Fibroblast of lung (primary cell): ENCODE data around the gene CDH7. TPM values are rescaled to one million over a fixed set of nuclear protein-coding genes. Genes with fewer than 3 reads are reported as not detected.

Source experiments
- DNase-seq, 2 donors: peaks; one replicate each; pipeline versions ENCODE4 v3.0.0 to v3.0.0-alpha.2; 2010; ENCODE audit warnings: low read depth in 2 of 2
- H2AFZ ChIP-seq: 2 replicates; pipeline ENCODE4 v1.5.1; 2012; ENCODE audit warnings: low read length, control low read depth, inconsistent platforms
- H3K27ac ChIP-seq: 2 replicates; pipeline ENCODE4 v1.5.1; 2011; ENCODE audit warnings: low read length, control low read depth; ENCODE audit not compliant: insufficient read depth
- H3K27me3 ChIP-seq: 2 replicates; pipeline ENCODE4 v1.5.1; 2011; ENCODE audit warnings: mild to moderate bottlenecking, low read length; ENCODE audit not compliant: control insufficient read depth, insufficient read depth
- H3K36me3 ChIP-seq: 2 replicates; pipeline ENCODE4 v1.5.1; 2011; ENCODE audit warnings: low read length; ENCODE audit not compliant: control insufficient read depth, insufficient read depth
- H3K4me1 ChIP-seq: 2 replicates; pipeline ENCODE4 v1.5.1; 2011; ENCODE audit warnings: low read length; ENCODE audit not compliant: control insufficient read depth, insufficient read depth; ENCODE audit errors: extremely low read depth
- H3K4me2 ChIP-seq: 2 replicates; pipeline ENCODE4 v1.5.1; 2011; ENCODE audit warnings: low read length, control low read depth; ENCODE audit not compliant: insufficient read depth; ENCODE audit errors: extremely low read depth
- H3K4me3 ChIP-seq, 4 experiments: fragments of 200-600 bp in 1 of 4; sonication (generic) in 1 of 4; replicated peaks in 1 of 4; 2 replicates each; pipeline ENCODE4 v1.5.1; 2011 to 2016; ENCODE audit warnings: low read length in 4 of 4, low read depth in 3 of 4, mild to moderate bottlenecking in 3 of 4, control low read depth in 2 of 4, inconsistent platforms in 1 of 4, mixed read lengths in 1 of 4; ENCODE audit not compliant: insufficient read depth in 1 of 4; ENCODE audit errors: control extremely low read depth in 1 of 4
- H3K79me2 ChIP-seq: 2 replicates; pipeline ENCODE4 v1.5.1; 2012; ENCODE audit warnings: mild to moderate bottlenecking, low read length, inconsistent platforms; ENCODE audit not compliant: control insufficient read depth, insufficient read depth
- H3K9ac ChIP-seq: 2 replicates; pipeline ENCODE4 v1.5.1; 2011; ENCODE audit warnings: mild to moderate bottlenecking, low read length, control low read depth; ENCODE audit not compliant: insufficient read depth
- H3K9me3 ChIP-seq: 2 replicates; pipeline ENCODE4 v1.5.1; 2012; ENCODE audit warnings: low read depth, low read length; ENCODE audit not compliant: control insufficient read depth, insufficient read depth
- H4K20me1 ChIP-seq: 2 replicates; pipeline ENCODE4 v1.5.1; 2011; ENCODE audit warnings: low read length; ENCODE audit not compliant: control insufficient read depth, insufficient read depth; ENCODE audit errors: extremely low read depth
- CTCF ChIP-seq, 2 donors: IDR thresholded peaks in 1 of 2; conservative IDR thresholded peaks in 1 of 2; 1 replicate in 1 of 2; 2 replicates in 1 of 2; pipeline ENCODE4 v1.5.1; 2011 to 2012; ENCODE audit warnings: low read length in 2 of 2, control low read depth in 1 of 2, inconsistent platforms in 1 of 2, low read depth in 1 of 2, mild to moderate bottlenecking in 1 of 2
- EZH2 ChIP-seq: IDR thresholded peaks from 2 replicates; pipeline ENCODE4 v1.5.1; 2012; ENCODE audit warnings: low read length, control low read depth, mild to moderate bottlenecking; ENCODE audit errors: missing control alignments
- polyA plus RNA-seq, 2 donors: library from polyadenylated mRNA; depleted of rRNA in 1 of 2; stranded (reverse) in 1 of 2; unstranded in 1 of 2; fragments of >200 nt; gene quantifications; 2 replicates each; pipeline ENCODE4 v1.2.1, GENCODE V29; 2011 to 2012; ENCODE audit warnings: missing spikeins in 1 of 2
- total RNA-seq: library from RNA; depleted of rRNA; stranded (reverse); fragments of >200 nt; gene quantifications from 2 replicates; pipeline ENCODE4 v1.2.1, GENCODE V29; 2014

CDH7 gene
- total and polyA plus RNA-seq, 2 donors (not counting 1 experiment from before 2014, with no cell fraction given) = not detected

- Histone ChIP-seq H4K20me1 (no peaks in the 10 kb centered on the region), H3K4me2 (no peak overlapping the region), H3K9me3 (no peaks in the 10 kb centered on the region), H3K4me1 (no peaks in the 10 kb centered on the region), H3K27ac (no peak overlapping the region), H3K9ac (no peak overlapping the region), H3K79me2 (no peaks in the 10 kb centered on the region), H3K4me3 (no peak overlapping the region), H3K27me3 (no peaks in the 10 kb centered on the region), H2AFZ (no peak overlapping the region), H3K36me3 (no peaks in the 10 kb centered on the region)
- no peak for TF ChIP-seq EZH2
- TF ChIP-seq CTCF (conservative IDR thresholded peaks at IDR 0.05 in 1 of 2, IDR thresholded peaks at IDR 0.05 in 1 of 2; ENCODE audit: low read depth in 1 of 2, low read length in 2 of 2) = no peak
- no peak for DNase-seq
These were observed 57.9 kb downstream of the CDH7 start for GRCh38 chr18:65808759-65809158.

- H3K9me3 ChIP-seq = no peaks in the 10 kb centered on the region
- H3K27me3 ChIP-seq = no peaks in the 10 kb centered on the region
- no peak overlapping the region for H3K9ac ChIP-seq
- H3K4me1 ChIP-seq = no peaks in the 10 kb centered on the region
- H3K4me2 ChIP-seq = no peak overlapping the region
- no peaks in the 10 kb centered on the region for H3K79me2 ChIP-seq
- no peak overlapping the region for H2AFZ ChIP-seq
- TF ChIP-seq EZH2 (no peak), CTCF (conservative IDR thresholded peaks at IDR 0.05 in 1 of 2, IDR thresholded peaks at IDR 0.05 in 1 of 2; ENCODE audit: low read depth in 1 of 2, low read length in 2 of 2) (no peak)
- H3K4me3 ChIP-seq = no peak overlapping the region
- H3K36me3 ChIP-seq = no peaks in the 10 kb centered on the region
- H3K27ac ChIP-seq = no peak overlapping the region
- no peaks in the 10 kb centered on the region for H4K20me1 ChIP-seq
- DNase-seq = no peak
These were observed 60.5 kb downstream of the CDH7 start for GRCh38 chr18:65811307-65811706.

- no peak for DNase-seq
- H4K20me1 ChIP-seq = no peaks in the 10 kb centered on the region
- no peaks in the 10 kb centered on the region for H3K4me1 ChIP-seq
- TF ChIP-seq CTCF (conservative IDR thresholded peaks at IDR 0.05 in 1 of 2, IDR thresholded peaks at IDR 0.05 in 1 of 2; ENCODE audit: low read depth in 1 of 2, low read length in 2 of 2) (no peak), EZH2 (no peak)
- no peak overlapping the region for H3K27ac ChIP-seq
- no peak overlapping the region for H3K4me3 ChIP-seq
- no peak overlapping the region for H2AFZ ChIP-seq
- H3K9ac ChIP-seq = no peak overlapping the region
- no peaks in the 10 kb centered on the region for H3K36me3 ChIP-seq
- no peaks in the 10 kb centered on the region for H3K9me3 ChIP-seq
- no peaks in the 10 kb centered on the region for H3K27me3 ChIP-seq
- no peaks in the 10 kb centered on the region for H3K79me2 ChIP-seq
- no peak overlapping the region for H3K4me2 ChIP-seq
These were observed 64.7 kb downstream of the CDH7 start for GRCh38 chr18:65815506-65815905.
